Endothelial cell of umbilical vein (primary cell): ENCODE data around the gene CCSER2. TPM values are rescaled to one million over a fixed set of nuclear protein-coding genes. Genes with fewer than 3 reads are reported as not detected.

Source experiments
- BruUV-seq: library from RNA; stranded (reverse); fragments of 400-500 nt; replicated peaks from 2 replicates; lab custom pipeline; 2021; lab: Mats Ljungman, UMichigan
- CTCF ChIA-PET: fragments of 300-600, 350-600 bp; sonication (Branson Sonifier 250); formaldehyde crosslinking; loops from one replicate; lab custom pipeline; 2021; ENCODE audit warnings: antibody characterized with exemption, inconsistent platforms; lab: Charles Lee
- POLR2A ChIA-PET: fragments of 300-600, 350-600 bp; sonication (Branson Sonifier 250); formaldehyde crosslinking; loops from one replicate; lab custom pipeline; 2021; ENCODE audit warnings: antibody characterized with exemption, inconsistent platforms; lab: Charles Lee
- DNase-seq: peaks from one replicate; pipeline ENCODE4 v3.0.0-alpha.2; 2011; ENCODE audit warnings: low read depth, low spot score
- FAIRE-seq: peaks from 2 replicates; lab custom pipeline; 2011; peaks lifted over from hg19 to GRCh38; lab: Jason Lieb, UNC
- H2AFZ ChIP-seq: 2 replicates; pipeline ENCODE4 v1.6.0; 2012; ENCODE audit warnings: low read depth, low read length, control low read depth, inconsistent platforms
- H3K27ac ChIP-seq: 2 replicates; pipeline ENCODE4 v1.5.1; 2011; ENCODE audit warnings: low read depth, mild to moderate bottlenecking, control low read depth, low read length, moderate library complexity; ENCODE audit not compliant: insufficient read depth
- H3K27me3 ChIP-seq, 2 experiments: 2 replicates each; pipeline versions ENCODE4 v1.6.0 to v1.6.1; 2011; ENCODE audit warnings: low read length in 2 of 2, mixed read lengths in 1 of 2; ENCODE audit not compliant: control insufficient read depth in 2 of 2, insufficient read depth in 2 of 2
- H3K36me3 ChIP-seq, 2 experiments: 2 replicates in 1 of 2; 3 replicates in 1 of 2; pipeline ENCODE4 v1.5.1; 2011; ENCODE audit warnings: low read length in 2 of 2, mild to moderate bottlenecking in 1 of 2, moderate library complexity in 1 of 2; ENCODE audit not compliant: control insufficient read depth in 2 of 2, insufficient read depth in 2 of 2; ENCODE audit errors: extremely low read depth in 1 of 2
- H3K4me1 ChIP-seq: 3 replicates; pipeline ENCODE4 v1.5.1; 2011; ENCODE audit warnings: mild to moderate bottlenecking, low read length; ENCODE audit not compliant: control insufficient read depth, insufficient read depth; ENCODE audit errors: extremely low read depth
- H3K4me2 ChIP-seq: 2 replicates; pipeline ENCODE4 v1.6.1; 2011; ENCODE audit warnings: low read length, control low read depth, mixed read lengths; ENCODE audit not compliant: insufficient read depth
- H3K4me3 ChIP-seq, 3 experiments: fragments of 200-600 bp in 1 of 3; sonication (generic), shearing (Covaris generic) in 1 of 3; replicated peaks in 1 of 3; 2 replicates each; pipeline ENCODE4 v1.5.1; 2011 to 2016; ENCODE audit warnings: control low read depth in 3 of 3, low read length in 3 of 3, mild to moderate bottlenecking in 2 of 3, inconsistent platforms in 1 of 3, low read depth in 1 of 3, moderate library complexity in 1 of 3; ENCODE audit not compliant: insufficient read depth in 1 of 3
- H3K79me2 ChIP-seq: 2 replicates; pipeline ENCODE4 v1.6.0; 2012; ENCODE audit warnings: low read length, inconsistent platforms; ENCODE audit not compliant: control insufficient read depth, insufficient read depth
- H3K9ac ChIP-seq: replicated peaks from 2 replicates; pipeline ENCODE3; 2011; ENCODE audit warnings: low read length, control low read depth; ENCODE audit not compliant: insufficient read depth; ENCODE audit errors: extremely low read depth
- H3K9me1 ChIP-seq: replicated peaks from 3 replicates; pipeline ENCODE4 v1.6.0; 2011; ENCODE audit warnings: mild to moderate bottlenecking, low read length; ENCODE audit not compliant: control insufficient read depth, insufficient read depth; ENCODE audit errors: extremely low read depth
- H3K9me3 ChIP-seq: replicated peaks from 2 replicates; pipeline ENCODE4 v1.5.1; 2012; ENCODE audit warnings: low read length, inconsistent platforms; ENCODE audit not compliant: control insufficient read depth, insufficient read depth
- H4K20me1 ChIP-seq: replicated peaks from 2 replicates; pipeline ENCODE3; 2011; ENCODE audit warnings: mild to moderate bottlenecking, low read length; ENCODE audit not compliant: control insufficient read depth, insufficient read depth; ENCODE audit errors: extremely low read depth
- CTCF ChIP-seq, 2 donors: IDR thresholded peaks; 1 replicate in 1 of 2; 2 replicates in 1 of 2; pipeline ENCODE4 v1.5.1; 2011; ENCODE audit warnings: low read length in 2 of 2, mild to moderate bottlenecking in 2 of 2, moderate library complexity in 2 of 2, control low read depth in 1 of 2, inconsistent platforms in 1 of 2, low read depth in 1 of 2; ENCODE audit not compliant: insufficient read depth in 1 of 2; ENCODE audit errors: extremely low read depth in 1 of 2
- EZH2 ChIP-seq: IDR thresholded peaks from 2 replicates; pipeline ENCODE4 v1.6.1; 2012; ENCODE audit warnings: borderline replicate concordance, low read depth, mild to moderate bottlenecking, moderate library complexity, low read length, inconsistent platforms; ENCODE audit not compliant: severe bottlenecking
- FOS ChIP-seq: IDR thresholded peaks from 2 replicates; pipeline ENCODE4 v1.6.1; 2011; ENCODE audit warnings: mild to moderate bottlenecking, low read length, moderate library complexity, borderline replicate concordance; ENCODE audit not compliant: insufficient read depth
- GATA2 ChIP-seq: IDR thresholded peaks from 2 replicates; pipeline ENCODE4 v1.7.0; 2011; ENCODE audit warnings: low read depth, mild to moderate bottlenecking, moderate library complexity, mixed read lengths, low read length; ENCODE audit not compliant: insufficient read length, insufficient read depth
- JUN ChIP-seq: IDR thresholded peaks from 2 replicates; pipeline ENCODE4 v1.6.1; 2011; ENCODE audit warnings: borderline replicate concordance, low read depth; ENCODE audit not compliant: insufficient read length, insufficient read depth
- MAX ChIP-seq: IDR thresholded peaks from 2 replicates; pipeline ENCODE4 v1.6.1; 2011; ENCODE audit not compliant: insufficient read depth, insufficient read length
- MYC ChIP-seq: IDR thresholded peaks from one replicate; pipeline ENCODE4 v1.6.1; 2011; ENCODE audit warnings: mild to moderate bottlenecking, low read depth, low read length
- POLR2A ChIP-seq: IDR thresholded peaks from 2 replicates; pipeline ENCODE4 v1.6.1; 2012; ENCODE audit warnings: low read depth, mild to moderate bottlenecking, control low read depth, low read length
- POLR2AphosphoS5 ChIP-seq: IDR thresholded peaks from 2 replicates; pipeline ENCODE4 v1.6.1; 2012; ENCODE audit warnings: low read depth, mild to moderate bottlenecking, control low read depth, low read length, moderate library complexity; ENCODE audit not compliant: insufficient read depth
- dilution Hi-C: fragments of 300-500 bp; cut with MboI; formaldehyde crosslinking; loops from one replicate; pipeline ENCODE4 v1.15.0; 2019; ENCODE audit warnings: low sequenced_read_pairs; ENCODE audit not compliant: extremely low pct_ligation_motif_present
- intact Hi-C: fragments of 100-400 bp; cut with micrococcal nuclease; formaldehyde crosslinking; loops from one replicate; pipeline ENCODE4 v1.10.0; 2022
- polyA plus RNA-seq, 4 experiments: library from polyadenylated mRNA; depleted of rRNA in 3 of 4; stranded (reverse) in 3 of 4; unstranded in 1 of 4; fragments of >200 nt; gene quantifications; 2 replicates each; pipeline versions ENCODE4 v1.2.1 to v1.2.3, GENCODE V29; 2011 to 2012; ENCODE audit warnings: missing spikeins in 1 of 4
- total RNA-seq: library from RNA; stranded (reverse); gene quantifications from 2 replicates; pipeline ENCODE4 v1.2.3, GENCODE V29; 2021

CCSER2 gene
- total and polyA plus RNA-seq, 2 donors (not counting 3 experiments of a cell fraction or from before 2014, with no cell fraction given): 14.5 to 49.3 TPM

GRCh38 chr10:84340187-84340586 is 11.8 kb downstream of the CCSER2 start:
- Histone ChIP-seq H3K79me2 (peaks cover 69% of the 10 kb centered on the region), H3K36me3 (no peaks in the 10 kb centered on the region), H3K9me1 (no peaks in the 10 kb centered on the region), H3K9ac (no peak overlapping the region), H2AFZ (no peak overlapping the region), H3K9me3 (no peaks in the 10 kb centered on the region), H3K27me3 (no peaks in the 10 kb centered on the region), H4K20me1 (peaks cover 9% of the 10 kb centered on the region), H3K4me1 (peaks cover 13% of the 10 kb centered on the region), H3K27ac (no peak overlapping the region), H3K4me2 (no peak overlapping the region), H3K4me3 (no peak overlapping the region)
- no peak for FAIRE-seq
- TF ChIP-seq GATA2 (no peak), MAX (no peak), POLR2AphosphoS5 (no peak), EZH2 (no peak), MYC (no peak), POLR2A (no peak), JUN (no peak), FOS (no peak), CTCF (IDR thresholded peaks at IDR 0.05; ENCODE audit: extremely low read depth in 1 of 2, insufficient read depth in 1 of 2, low read depth in 1 of 2, low read length in 2 of 2) (no peak)
- DNase-seq: no peak
- BruUV-seq: no TSS peak
- CTCF ChIA-PET: no interaction called here
- intact Hi-C loops (no loop called here), dilution Hi-C loops (no loop called here)
- POLR2A ChIA-PET: no interaction called here
